Limb (tissue), 2 donors: ENCODE measurements around the gene LAMC1.
A peak's percentile ranks its signal among the peaks of the same experiment; 100 is the strongest.

ENCODE experiments used
- DNase-seq, 2 donors: peaks; one replicate each; pipeline ENCODE4 v3.0.0-alpha.2; 2016; ENCODE audit errors: extremely low spot score in 2 of 2

Gene LAMC1

DNA sequence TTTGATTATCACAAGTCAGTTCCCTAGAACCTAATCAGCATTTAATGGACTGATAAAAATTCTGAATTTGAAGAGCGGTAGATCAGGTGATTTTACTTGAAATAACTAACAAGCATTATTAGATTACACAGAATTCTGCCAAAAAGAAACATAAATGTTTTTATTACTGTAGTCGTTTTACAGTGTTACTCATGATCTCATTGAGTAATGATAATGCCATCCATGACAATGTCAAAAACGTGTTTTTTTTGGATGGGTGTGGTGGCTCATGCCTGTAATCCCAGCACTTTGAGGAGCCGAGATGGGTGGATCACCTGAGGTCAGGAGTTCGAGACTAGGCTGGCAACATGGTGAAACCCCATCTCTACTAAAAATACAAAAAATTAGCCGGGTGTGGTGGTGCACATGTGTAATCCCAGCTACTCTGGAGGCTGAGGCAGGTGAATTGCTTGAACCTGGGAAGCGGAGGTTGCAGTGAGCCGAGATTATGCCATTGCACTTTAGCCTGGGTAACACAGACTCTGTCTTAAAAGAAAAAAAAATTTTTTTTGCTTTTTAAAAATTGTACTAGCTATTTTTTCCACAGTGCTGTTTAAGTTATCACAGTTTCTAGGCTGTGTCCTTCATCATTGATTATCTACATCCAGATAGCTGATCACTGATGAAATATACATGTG is 56.6 kb downstream of the LAMC1 start:
- DNase-seq = no peak

DNA sequence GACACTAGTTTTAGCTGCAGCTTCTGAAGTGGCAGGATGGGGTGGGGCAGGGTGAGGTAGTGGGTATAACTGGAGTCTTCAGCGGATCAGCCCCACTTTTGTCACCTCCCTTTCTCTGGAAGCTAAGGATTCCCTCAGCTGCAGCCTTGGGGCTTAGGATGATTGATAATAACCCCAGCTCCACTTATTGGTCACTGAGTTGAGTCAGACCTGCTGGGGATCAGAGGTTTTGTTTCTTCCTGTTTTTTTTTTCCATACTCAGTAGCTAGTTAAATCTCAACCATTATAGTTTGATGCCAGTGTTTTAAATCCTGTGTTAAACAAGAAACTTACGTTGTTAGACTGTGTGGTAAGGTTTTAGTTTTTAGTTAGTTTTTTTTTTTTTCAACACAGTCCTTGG is 57.2 kb downstream of the LAMC1 start:
- no peak for DNase-seq

DNA sequence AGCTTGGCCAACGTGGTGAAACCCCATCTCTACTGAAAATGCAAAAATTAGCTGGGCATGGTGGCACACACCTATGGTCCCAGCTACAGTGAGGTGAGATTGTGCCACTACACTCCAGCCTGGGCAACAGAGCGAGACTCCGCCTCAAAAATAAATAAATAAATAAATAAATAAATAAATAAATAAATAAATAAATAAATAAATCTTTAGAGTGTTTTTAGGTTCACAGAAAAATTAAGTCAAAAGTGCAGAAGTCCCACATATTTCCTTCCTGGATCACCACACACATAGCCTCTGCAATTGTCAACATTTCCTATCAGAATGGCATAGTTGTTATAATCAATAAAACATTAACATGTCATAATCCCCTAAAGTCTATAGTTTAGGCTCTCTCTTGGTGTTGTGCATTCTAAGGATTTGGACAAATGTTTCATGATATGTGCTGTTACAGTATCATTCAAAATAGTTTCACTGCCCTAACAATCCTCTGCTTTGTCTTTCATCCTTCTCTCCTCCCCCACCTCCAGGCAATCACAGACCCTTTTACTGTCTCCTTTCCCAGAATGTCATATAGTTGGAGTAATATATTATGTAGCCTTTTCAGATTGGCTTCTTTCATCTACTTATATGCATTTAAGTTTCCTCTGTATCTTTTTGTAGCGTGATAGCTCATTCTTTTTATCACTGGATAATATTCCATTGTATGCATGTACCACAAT is 58.3 kb downstream of the LAMC1 start:
- no peak for DNase-seq

DNA sequence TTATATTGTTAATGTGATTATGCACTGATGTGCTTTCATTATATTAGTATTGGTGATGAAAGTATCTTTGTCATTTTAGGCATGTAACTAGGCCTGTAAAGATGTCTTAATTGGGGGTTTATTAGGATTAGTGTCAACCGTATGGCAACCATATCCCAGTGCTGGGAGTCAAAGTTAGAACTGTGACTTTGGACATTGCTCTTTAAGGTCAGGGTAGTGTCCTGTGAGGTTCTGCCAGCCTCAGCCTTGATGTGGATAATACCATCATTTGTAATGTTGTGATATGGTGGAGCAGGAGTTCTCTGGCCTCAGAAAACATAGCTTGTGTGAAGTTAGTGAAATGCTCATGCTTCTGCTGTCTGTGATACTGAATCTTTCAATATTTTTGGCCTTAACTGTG is 59.4 kb downstream of the LAMC1 start:
- no peak for DNase-seq

DNA sequence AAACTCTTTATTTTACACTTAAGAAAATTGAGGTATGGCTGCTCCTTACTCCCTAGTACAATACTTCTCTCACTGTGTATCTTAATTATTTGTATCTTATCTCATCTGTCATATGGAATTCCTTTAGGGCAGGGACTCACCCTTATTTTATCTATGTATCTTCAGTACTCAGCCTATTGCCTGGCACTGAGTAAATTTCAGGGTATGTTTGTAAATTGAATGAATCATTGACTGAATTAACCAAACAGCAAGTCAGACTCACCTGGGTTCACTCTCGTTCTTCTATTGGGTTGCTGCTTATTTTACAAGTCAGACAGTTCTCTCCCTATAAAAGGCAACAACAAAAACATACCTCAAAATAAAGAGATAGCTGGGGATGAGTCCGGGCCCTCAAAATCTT is 63.8 kb downstream of the LAMC1 start:
- no peak for DNase-seq

DNA sequence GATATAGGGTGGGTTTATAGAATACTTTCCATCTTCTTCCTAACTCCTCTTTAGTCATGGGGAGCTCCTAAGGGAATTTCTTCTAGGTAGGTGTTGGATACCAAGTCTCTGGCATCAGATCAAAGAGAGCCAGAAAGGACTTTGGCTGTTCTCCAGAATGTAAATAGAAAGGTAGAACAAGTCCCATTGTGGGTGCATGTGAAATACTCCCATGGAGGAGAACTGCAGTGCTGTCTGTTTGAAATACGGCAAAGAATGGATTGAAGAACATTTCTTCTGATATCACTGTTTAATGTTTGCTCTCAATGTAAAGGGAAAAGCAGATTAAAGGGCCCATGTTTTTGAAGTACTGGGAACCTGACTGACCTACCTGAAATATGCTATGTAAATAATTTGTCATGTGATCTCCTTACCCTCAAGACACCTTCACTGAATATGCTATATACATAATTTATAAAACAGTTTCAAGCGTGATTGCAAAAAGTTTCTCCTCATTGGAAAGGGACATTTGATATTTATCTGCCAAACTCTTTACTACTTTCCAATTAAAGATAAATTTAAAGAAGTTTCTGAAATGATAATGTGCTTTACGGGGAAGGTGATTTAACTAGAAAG is 65.9 kb downstream of the LAMC1 start:
- no peak for DNase-seq

DNA sequence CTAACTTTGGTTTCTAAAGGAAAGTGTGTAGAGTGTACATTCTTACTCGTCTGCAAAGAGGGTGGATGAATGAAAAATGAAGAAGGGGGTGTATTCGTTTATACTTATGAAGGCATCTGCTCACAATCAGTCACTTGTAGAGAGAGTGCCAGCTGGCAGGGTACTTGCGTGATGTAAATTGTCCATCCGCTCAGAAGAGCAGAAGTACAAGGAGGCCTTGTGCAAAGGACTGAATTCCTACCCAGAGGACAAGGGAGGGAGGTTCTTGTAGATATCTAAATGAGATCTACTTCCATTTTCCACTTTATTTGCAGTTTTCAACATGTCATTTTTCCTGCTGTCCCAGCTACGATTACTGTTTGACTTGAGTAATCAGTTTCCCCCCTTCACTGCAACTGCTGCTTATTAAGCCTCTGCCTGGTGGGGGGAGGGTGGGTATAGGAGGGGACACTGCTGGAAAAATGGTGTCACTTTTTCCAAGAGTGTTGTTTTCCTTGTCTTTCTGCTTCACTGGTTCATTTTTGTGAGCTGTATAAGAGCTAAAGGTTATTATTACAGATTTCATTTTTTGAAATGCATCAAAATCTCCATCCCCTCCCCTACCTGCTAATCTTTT is 67.3 kb downstream of the LAMC1 start:
- DNase-seq = peak; percentile 48 to 86

DNA sequence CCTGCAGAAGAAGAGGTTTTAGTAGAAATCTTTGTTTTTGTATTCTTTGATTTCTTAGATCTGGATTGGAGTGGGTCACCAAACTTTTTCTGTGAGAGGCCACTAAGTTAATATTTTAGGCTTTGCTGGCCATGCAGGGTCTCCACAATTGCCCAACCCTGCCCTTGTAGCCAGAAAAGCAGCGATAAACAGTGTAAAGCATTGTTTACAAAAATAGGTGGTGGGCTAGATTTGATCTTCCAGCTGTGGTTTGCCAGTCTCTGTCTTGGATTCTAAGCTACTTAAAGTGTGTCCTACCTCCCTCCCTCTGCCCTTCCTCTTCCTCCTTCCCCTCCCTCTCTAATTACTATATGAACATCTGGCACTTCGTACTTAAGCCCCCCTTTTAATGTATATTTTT is 68.0 kb downstream of the LAMC1 start:
- no peak for DNase-seq

DNA sequence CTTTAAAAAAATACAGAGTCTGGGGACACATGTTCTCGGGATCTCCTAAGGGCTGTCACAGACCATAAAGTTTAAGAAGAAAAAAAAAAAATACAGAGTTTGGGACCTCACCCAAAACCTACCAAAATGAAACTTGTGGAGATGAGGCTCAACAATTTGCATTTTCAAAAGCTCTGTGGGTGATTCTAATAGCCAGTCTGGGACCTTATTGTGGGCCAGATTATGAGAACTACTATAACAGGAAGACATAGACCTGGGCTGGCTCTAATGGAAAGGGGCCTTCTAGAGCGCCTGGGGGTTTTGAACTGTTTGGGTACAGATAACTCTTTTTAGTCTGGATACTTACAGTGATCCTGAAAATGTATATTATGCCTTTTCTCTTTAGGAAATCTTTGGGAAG is 69.1 kb downstream of the LAMC1 start:
- DNase-seq = no peak

DNA sequence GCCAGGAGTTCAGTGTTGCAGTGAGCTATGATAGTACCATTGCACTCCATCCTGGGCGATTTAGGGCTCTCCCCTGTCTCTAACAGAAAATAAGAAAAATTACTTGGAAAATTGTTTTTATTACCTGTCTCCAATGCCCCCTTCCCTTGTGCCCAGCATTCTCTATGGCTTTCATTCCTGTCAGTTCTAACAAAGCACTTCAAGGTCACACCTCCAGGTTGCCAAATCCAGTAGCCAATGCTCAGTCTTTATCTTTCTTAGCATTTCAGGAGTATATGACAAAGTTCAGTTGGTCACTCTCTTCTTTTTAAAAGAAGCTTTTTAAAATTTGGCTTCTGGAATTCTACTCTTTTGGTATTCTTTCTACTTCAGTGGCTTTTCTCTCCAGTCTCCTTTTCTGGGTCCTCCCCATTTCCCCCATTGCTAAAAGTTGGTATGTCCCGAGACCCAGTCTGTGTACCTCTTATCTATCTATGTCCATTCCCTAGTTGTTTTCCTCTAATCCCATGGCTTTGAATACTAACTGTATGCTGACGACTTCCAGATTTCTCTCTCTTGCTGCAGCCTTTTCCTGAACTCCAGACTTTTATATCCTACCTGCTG is 69.9 kb downstream of the LAMC1 start:
- DNase-seq = no peak

DNA sequence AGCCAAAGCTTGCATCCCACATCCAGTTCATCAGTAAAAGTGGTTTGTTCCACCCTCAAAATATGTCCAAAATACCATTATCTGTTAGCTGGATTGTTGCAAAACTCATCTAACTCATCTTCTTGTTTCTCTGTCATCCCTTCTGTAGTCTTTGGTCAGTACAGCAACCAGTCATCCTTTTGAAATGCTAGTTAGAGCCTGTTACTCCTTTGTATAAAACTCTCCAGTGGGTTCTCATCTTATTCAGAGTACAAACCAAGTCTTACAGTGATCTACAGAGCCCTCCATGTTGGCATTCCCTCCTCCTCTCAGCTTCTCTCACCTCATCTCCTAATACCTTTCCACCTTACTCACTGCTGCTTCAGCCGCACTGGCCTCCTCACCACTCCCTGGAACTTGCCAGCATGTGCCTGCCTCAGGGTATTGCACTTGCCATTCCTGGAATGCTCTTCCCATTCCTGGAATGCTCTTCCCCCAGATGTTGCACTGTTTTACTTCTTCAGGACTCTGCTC is 70.6 kb downstream of the LAMC1 start:
- no peak for DNase-seq

DNA sequence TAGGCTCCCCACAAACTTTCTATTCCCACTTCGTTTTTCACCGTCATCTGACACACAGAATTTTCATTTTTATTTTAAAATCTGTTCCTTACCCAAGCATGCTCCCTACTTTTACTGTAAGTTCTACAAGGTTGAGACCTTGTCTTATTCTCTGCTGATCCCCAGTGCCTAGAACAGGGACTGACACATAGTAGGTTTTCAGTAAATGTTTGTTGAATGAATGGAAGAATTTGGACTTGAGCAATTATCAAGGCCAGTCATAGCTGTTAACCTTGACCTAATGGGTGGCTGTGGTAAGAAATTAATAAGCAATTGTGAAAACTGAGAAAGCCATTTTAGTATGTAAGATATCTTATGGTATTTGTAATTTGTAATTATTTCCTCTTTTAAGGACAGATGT is 71.1 kb downstream of the LAMC1 start:
- DNase-seq = no peak

DNA sequence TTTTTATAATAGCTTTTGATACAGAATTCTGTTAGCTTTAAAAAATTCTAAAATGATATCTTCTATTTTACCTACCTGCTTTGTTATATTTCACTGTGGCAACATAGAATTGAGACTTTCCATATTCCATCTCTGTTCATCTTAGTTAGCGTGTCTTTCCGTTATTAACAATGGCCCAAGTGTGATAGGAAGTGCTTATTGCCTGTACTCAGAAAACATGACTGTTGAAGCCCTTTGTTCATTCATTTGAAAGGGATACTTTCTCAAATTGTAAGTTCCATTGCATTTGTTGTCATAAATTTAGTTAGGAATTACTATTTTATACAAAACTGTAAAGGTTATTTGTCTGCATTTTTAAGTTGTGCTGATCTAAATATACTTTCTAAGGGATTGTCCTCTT is 73.1 kb downstream of the LAMC1 start:
- no peak for DNase-seq

DNA sequence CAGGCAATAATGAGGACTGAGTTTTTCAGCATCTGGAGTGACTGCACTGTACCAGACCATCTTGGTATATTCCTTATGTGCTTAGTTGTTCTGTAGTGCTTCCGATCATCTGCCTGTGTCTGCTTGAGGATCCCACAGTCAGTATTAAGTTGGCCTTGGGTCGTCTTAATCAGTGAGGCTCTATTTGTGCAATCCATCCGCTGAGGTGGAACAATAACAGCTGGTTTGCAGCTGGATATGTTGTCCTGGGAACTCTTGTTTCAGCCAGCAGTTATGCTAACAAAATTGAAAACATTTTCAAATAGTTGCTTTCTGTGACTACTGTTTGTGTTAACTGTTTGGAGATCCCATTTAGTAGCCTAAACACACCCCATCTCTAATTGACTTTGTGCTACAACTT is 73.7 kb downstream of the LAMC1 start:
- peak in 1 of 2 donors; percentile 67 for DNase-seq

DNA sequence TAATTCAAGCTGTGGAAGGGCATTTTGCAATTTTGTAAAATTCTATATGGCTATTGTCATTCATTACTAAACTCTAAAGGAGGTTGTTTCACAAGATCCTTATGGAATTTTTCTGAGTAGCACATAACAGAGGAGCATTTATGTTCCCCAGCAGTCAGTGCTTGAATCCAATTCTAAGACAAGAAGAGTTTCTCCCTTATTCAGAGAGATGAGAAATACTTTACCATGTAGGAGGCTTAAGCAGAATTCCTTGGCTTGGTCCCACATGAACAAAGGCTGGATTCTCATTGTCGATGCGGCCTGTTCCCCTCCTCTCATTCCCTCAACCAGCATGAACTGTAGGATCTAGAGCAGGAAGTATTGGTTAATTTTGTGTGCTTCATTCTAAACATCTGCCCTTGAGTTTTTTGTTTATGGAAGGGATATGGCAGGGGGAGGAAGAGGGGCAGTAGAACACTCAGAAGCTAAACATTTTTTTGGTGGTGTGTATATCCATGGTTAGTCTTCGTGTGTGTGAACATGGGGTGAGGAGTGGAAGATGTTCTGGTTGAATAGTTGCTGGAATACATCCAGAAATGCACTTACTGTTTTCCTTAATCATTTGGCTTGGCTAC is 74.3 kb downstream of the LAMC1 start:
- DNase-seq = peak in 1 of 2 donors; percentile 51

DNA sequence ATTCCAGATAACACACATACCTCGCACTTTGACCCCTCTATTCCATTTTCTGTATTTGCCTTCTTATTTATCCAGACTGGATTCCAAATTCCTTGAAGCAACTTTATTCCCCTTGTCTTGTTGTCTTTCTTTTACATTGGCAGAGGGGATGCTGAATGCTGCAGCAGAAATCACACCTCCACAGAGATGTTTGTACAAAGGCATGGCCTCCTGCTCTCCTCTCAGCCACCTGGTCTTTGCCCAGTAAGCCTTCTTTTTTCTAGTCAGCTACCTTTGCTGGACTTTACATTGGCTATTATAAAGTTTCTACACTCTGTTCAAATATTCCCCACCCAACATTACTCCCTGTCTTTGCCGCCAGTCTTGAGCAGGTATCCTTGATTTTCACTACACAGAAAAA is 75.1 kb downstream of the LAMC1 start:
- DNase-seq = no peak

DNA sequence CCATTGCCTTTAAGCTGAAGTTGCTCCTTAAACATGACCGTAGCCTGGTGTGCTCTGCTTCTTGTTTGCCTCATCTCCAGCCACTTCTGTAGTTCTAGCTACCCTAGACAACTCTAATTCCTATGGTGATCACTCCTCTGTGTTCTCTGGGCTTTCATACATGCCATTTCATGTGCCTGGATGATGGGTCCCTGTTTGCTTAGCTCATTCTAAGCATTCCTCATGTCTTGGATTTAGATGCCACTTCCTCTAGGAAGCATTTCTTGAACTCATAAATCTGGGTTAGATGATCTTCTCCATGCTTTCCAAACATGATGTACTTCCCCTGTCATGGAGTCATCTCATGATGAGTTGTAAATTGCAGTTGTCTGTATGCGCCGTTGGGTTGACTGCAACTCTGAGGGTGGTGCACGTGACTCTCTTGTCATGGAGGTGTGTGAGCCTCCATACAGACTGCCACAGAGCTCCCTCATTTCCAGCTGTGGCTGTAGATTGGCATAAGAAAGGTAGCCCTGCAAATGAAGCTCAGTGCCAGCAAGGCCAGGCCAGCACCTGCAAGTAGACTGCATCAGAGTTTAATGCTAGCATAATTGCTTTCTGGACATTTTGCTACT is 77.2 kb downstream of the LAMC1 start:
- no peak for DNase-seq

DNA sequence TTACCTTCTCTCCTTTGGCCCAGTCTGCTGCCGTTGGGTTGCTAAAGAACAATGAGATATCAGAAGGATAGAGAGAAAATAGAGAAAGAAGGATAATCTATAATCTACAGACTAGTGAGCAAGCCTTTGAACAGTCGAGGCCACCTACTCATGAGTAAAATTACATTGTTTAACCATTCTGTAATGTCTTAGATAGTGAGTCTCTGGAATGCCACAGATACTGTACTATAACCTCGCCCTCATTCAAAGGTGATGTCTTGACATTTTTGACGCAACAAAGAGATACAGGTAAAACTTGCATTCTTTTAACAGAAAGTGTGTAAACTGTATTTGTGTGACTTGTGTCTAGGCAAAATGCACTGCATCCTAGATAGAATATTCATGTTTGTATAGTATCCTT is 77.9 kb downstream of the LAMC1 start:
- no peak for DNase-seq

DNA sequence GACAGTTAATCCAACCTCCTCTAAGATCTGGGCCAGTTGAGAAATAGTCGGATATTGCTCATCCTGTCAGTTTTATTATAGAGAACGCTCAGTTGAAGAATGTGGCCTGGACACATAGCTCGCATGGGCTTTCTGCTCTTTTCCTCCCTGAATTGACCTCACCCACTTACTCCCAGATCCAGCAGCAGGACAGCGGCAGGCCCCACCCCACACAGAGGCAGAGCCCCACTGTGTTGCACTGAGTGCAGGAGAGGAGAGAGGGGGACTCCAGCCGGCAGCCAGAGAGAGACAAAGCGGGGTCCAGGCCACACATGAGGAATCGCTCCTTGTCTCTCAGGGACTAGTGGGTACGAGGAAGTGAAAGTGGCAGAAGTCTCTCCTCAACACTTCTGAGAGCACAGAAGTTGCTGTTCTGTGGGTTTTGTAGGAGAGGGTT is 78.6 kb downstream of the LAMC1 start:
- no peak for DNase-seq

DNA sequence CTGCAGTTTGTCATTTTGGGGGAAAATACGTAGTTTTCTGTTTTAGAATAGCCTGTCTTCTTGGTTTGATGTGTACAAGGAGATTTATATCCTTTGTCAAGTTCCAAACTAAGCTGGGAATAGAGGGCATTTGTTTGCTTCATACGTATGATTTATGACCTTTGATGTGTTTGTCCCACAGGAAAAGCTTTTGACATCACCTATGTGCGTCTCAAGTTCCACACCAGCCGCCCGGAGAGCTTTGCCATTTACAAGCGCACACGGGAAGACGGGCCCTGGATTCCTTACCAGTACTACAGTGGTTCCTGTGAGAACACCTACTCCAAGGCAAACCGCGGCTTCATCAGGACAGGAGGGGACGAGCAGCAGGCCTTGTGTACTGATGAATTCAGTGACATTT is 79.9 kb downstream of the LAMC1 start:
- no peak for DNase-seq

DNA sequence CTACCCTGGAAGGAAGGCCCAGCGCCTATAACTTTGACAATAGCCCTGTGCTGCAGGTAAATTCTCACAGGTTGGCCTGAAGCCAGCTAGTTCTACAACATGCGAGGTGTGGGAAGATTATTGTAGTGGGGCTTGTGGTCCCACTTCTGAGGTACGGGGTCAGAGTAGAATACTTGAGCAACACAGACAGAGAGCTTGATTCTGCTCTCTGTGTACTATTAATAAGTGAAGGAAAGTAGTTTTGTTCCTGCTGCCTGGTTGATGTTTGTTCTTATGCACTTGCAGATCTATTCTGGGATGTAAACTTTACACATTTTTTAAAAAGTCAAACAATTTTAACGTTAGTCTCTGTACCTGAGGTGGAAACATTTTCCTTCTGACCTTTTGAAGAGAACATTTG is 80.4 kb downstream of the LAMC1 start:
- no peak for DNase-seq
